A549 (cell line): ENCODE data around the gene DRAM2. TPM values are rescaled to one million over a fixed set of nuclear protein-coding genes. Genes with fewer than 3 reads are reported as not detected.

Experiments used
- ATAC-seq, 2 experiments: fragments of 200-7000 bp in 1 of 2; fragments of >200 bp in 1 of 2; cut with Nextera tagmentation in 1 of 2; cut with Tn5 transposase in 1 of 2; 3 replicates each; pipeline versions ENCODE4 v1.8.0 to v1.9.1; 2018 to 2020; ENCODE audit warnings: mild to moderate bottlenecking in 1 of 2, moderate library complexity in 1 of 2
- CTCF ChIA-PET: fragments of 300-600 bp; sonication (Branson Sonifier 250); formaldehyde crosslinking; extraction: SDS; loops from one replicate; lab custom pipeline; 2021; ENCODE audit warnings: antibody characterized with exemption, inconsistent platforms; lab: Yijun Ruan, JAX
- POLR2A ChIA-PET: fragments of 350-600 bp; formaldehyde crosslinking; extraction: SDS; loops from one replicate; lab custom pipeline; 2021; ENCODE audit warnings: antibody characterized with exemption, inconsistent platforms; lab: Yijun Ruan, JAX
- DNase-seq, 2 experiments: peaks; one replicate each; pipeline versions ENCODE4 v3.0.0 to v3.0.0-alpha.2; 2011 to 2016; ENCODE audit warnings: low read depth in 1 of 2, low spot score in 1 of 2
- FAIRE-seq: peaks from 2 replicates; lab custom pipeline; 2011; peaks lifted over from hg19 to GRCh38; lab: Jason Lieb, UNC
- H3K27ac ChIP-seq, 2 experiments: fragments of >200 bp; sonication (Bioruptor Twin); formaldehyde crosslinking; 3 replicates each; pipeline ENCODE4 v1.5.1; 2016 to 2017
- H3K4me1 ChIP-seq: fragments of >200 bp; sonication (Bioruptor Twin); formaldehyde crosslinking; 3 replicates; pipeline ENCODE4 v1.6.1; 2016
- H3K4me2 ChIP-seq: fragments of >200 bp; sonication (Bioruptor Twin); formaldehyde crosslinking; 3 replicates; pipeline ENCODE4 v1.6.1; 2016
- H3K4me3 ChIP-seq: fragments of >200 bp; sonication (Bioruptor Twin); formaldehyde crosslinking; 3 replicates; pipeline ENCODE4 v1.5.1; 2016
- H3K9me3 ChIP-seq: fragments of >200 bp; sonication (Bioruptor Twin); formaldehyde crosslinking; 3 replicates; pipeline ENCODE4 v1.6.1; 2016
- BHLHE40 ChIP-seq: IDR thresholded peaks from 2 replicates; pipeline ENCODE4 v1.6.1; 2012; ENCODE audit warnings: low read depth, low read length, inconsistent platforms
- CEBPB ChIP-seq, 2 experiments: fragments of >200 bp in 1 of 2; sonication (Bioruptor Twin) in 1 of 2; formaldehyde crosslinking in 1 of 2; IDR thresholded peaks; 2 replicates each; pipeline ENCODE4 v1.6.1; 2012 to 2016
- CHD2 ChIP-seq: fragments of 150-350 bp; IDR thresholded peaks from 2 replicates; pipeline ENCODE4 v1.6.1; 2014; ENCODE audit warnings: low read length; ENCODE audit not compliant: partially characterized antibody
- CHD4 ChIP-seq: fragments of 200-600 bp; sonication (generic); IDR thresholded peaks from 2 replicates; pipeline ENCODE4 v1.6.1; 2016; ENCODE audit warnings: antibody characterized with exemption, mild to moderate bottlenecking, borderline replicate concordance
- CTCF ChIP-seq: fragments of >200 bp; sonication (Bioruptor Twin); formaldehyde crosslinking; IDR thresholded peaks from 3 replicates; pipeline ENCODE4 v1.5.1; 2016
- E2F6 ChIP-seq: IDR thresholded peaks from 2 replicates; pipeline ENCODE4 v1.6.1; 2012; ENCODE audit warnings: low read depth, borderline replicate concordance
- EHF ChIP-seq: fragments of 250-450 bp; sonication (Bioruptor Pico); IDR thresholded peaks from 2 replicates; pipeline ENCODE4 v1.5.0; 2020; ENCODE audit warnings: mild to moderate bottlenecking
- FOSB ChIP-seq: fragments of 250-450 bp; sonication (Bioruptor Pico); IDR thresholded peaks from 2 replicates; pipeline ENCODE4 v1.5.0; 2020; ENCODE audit warnings: mild to moderate bottlenecking, moderate library complexity
- FOXS1 ChIP-seq: fragments of 250-450 bp; sonication (Bioruptor Pico); IDR thresholded peaks from 2 replicates; pipeline ENCODE4 v1.5.0; 2020; ENCODE audit warnings: mild to moderate bottlenecking, moderate library complexity
- HES2 ChIP-seq: fragments of >200 bp; sonication (Bioruptor Twin); formaldehyde crosslinking; IDR thresholded peaks from 2 replicates; pipeline ENCODE4 v1.6.1; 2016
- HOXB13 ChIP-seq: fragments of 250-450 bp; sonication (Bioruptor Pico); IDR thresholded peaks from 2 replicates; pipeline ENCODE4 v1.5.0; 2020; ENCODE audit warnings: low read depth, mild to moderate bottlenecking, moderate library complexity
- HOXB5 ChIP-seq: fragments of 250-450 bp; sonication (Bioruptor Pico); IDR thresholded peaks from 2 replicates; pipeline ENCODE4 v1.5.0; 2020; ENCODE audit warnings: mild to moderate bottlenecking, moderate library complexity
- JUNB ChIP-seq: fragments of >200 bp; sonication (Bioruptor Twin); formaldehyde crosslinking; IDR thresholded peaks from 2 replicates; pipeline ENCODE4 v1.6.1; 2016
- KDM1A ChIP-seq: fragments of 200-600 bp; sonication (generic); IDR thresholded peaks from 2 replicates; pipeline ENCODE4 v1.6.1; 2016; ENCODE audit warnings: low read depth, mild to moderate bottlenecking
- MAFK ChIP-seq: fragments of 450-650 bp; IDR thresholded peaks from 2 replicates; pipeline ENCODE4 v1.6.1; 2014; ENCODE audit not compliant: partially characterized antibody
- MAZ ChIP-seq: fragments of 150-350 bp; IDR thresholded peaks from 2 replicates; pipeline ENCODE4 v1.6.1; 2014; ENCODE audit warnings: antibody characterized with exemption, low read depth, low read length, borderline replicate concordance
- POLR2A ChIP-seq: IDR thresholded peaks from 2 replicates; pipeline ENCODE4 v1.6.1; 2012; ENCODE audit warnings: mild to moderate bottlenecking, low read length
- POLR2AphosphoS2 ChIP-seq: conservative IDR thresholded peaks from 2 replicates; pipeline ENCODE4 v1.6.1; 2012; ENCODE audit warnings: low read length, improper control_type of control experiment, inconsistent platforms
- RCOR1 ChIP-seq: fragments of 150-350 bp; IDR thresholded peaks from 2 replicates; pipeline ENCODE4 v1.6.1; 2014; ENCODE audit warnings: antibody characterized with exemption, low read length, low read depth
- TP53 ChIP-seq: fragments of 250-450 bp; sonication (Bioruptor Pico); IDR thresholded peaks from 2 replicates; pipeline ENCODE4 v1.5.0; 2021; ENCODE audit warnings: mild to moderate bottlenecking, moderate library complexity
- ZNF302 ChIP-seq: fragments of 250-450 bp; sonication (Bioruptor Pico); IDR thresholded peaks from 2 replicates; pipeline ENCODE4 v1.9.0; 2021; ENCODE audit warnings: inconsistent platforms, mild to moderate bottlenecking, moderate library complexity
- WGBS: methylation state at CpG from one replicate; pipeline ENCODE4 v1.1.6; 2017; ENCODE audit errors: missing lambda C conversion rate; 5-methylcytosine and 5-hydroxymethylcytosine counted together
- polyA plus RNA-seq, 4 experiments: library from polyadenylated mRNA; depleted of rRNA in 3 of 4; stranded (reverse); fragments of >200 nt; fragmentation: RNase III in 1 of 4; extraction: RNeasy Plus Mini Kit Qiagen cat#74134 plus additional on column Dnase treatment in 1 of 4; gene quantifications; 2 replicates in 3 of 4; 3 replicates in 1 of 4; pipeline ENCODE4 v1.2.3, GENCODE V29; 2011 to 2017
- TF ChIP-seq, protein P1 (sequence below): fragments of 250-450 bp; sonication (Bioruptor Pico); IDR thresholded peaks from 2 replicates; pipeline ENCODE4 v1.5.0; 2021; ENCODE audit warnings: mild to moderate bottlenecking, moderate library complexity, borderline replicate concordance
- TF ChIP-seq, protein P2 (sequence below): IDR thresholded peaks from 2 replicates; pipeline ENCODE4 v1.6.1; 2012

The DRAM2 gene
- polyA plus RNA-seq, 2 of the 4 experiments (the other 2 are of a cell fraction), result 17.9 to 69.5 TPM

DNA sequence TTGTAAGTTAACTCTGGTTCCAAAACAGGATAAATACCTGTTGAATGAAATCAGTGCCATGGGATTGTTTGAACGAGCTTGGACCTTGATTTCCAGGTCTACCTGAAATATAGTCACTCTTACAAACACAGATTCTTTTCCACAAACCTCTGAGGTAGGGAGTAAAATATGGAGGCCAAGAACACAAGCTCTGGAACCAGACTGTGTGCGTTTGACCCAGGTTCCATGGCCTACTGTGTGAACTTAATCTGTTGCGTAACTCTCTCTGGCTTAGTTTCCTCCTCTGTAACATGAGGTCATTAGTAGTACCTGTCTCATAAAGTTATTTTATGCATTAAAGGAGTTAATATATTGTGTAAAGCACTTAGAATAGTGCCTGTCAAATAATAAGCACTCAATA, 35.5 kb upstream of the DRAM2 start:
- H3K4me1 ChIP-seq, result no peaks in the 10 kb centered on the region
- FAIRE-seq (no peak), DNase-seq (no peak)
- H3K27ac ChIP-seq, result no peak overlapping the region
- H3K4me2 ChIP-seq, result no peak overlapping the region
- CTCF ChIA-PET, result no interaction called here
- TF ChIP-seq POLR2AphosphoS2 (no peak), JUNB (no peak), FOXS1 (CRISPR knock-in tag) (no peak), CEBPB (IDR thresholded peaks at IDR 0.05) (0 out of 4 replicates have a peak, but pooled peaks of 1 of the 2 experiments have one; percentile 15), BHLHE40 (no peak), KDM1A (no peak)
- TF ChIP-seq, all 56 proteins: peak for 1
- POLR2A ChIA-PET, result no interaction called here
- ATAC-seq, result no peak
- Histone ChIP-seq H3K9me3 (no peaks in the 10 kb centered on the region), H3K4me3 (no peak overlapping the region)
- 94% methylated on average over 3 of the region's 3 CpGs for WGBS

GRCh38 chr1:111174070-111174469, 34.2 kb upstream of the DRAM2 start:
- Histone ChIP-seq H3K27ac (no peak overlapping the region), H3K9me3 (no peaks in the 10 kb centered on the region), H3K4me2 (no peak overlapping the region), H3K4me1 (no peaks in the 10 kb centered on the region), H3K4me3 (no peak overlapping the region)
- DNase-seq (no peak), FAIRE-seq (no peak), ATAC-seq (no peak)
- POLR2A ChIA-PET, result no interaction called here
- CTCF ChIA-PET, result no interaction called here
- TF ChIP-seq E2F6 (no peak), POLR2A (no peak), CTCF (no peak), HOXB13 (CRISPR knock-in tag) (no peak), MAZ (no peak), MAFK (no peak), ZNF302 (no peak), FOSB (CRISPR knock-in tag) (no peak), HOXB5 (CRISPR knock-in tag) (no peak), TP53 (CRISPR knock-in tag) (no peak), POLR2AphosphoS2 (no peak), CEBPB (IDR thresholded peaks at IDR 0.05) (no peak), EHF (CRISPR knock-in tag) (no peak), CHD4 (no peak), RCOR1 (no peak), CHD2 (no peak)
- TF ChIP-seq, protein P1, sequence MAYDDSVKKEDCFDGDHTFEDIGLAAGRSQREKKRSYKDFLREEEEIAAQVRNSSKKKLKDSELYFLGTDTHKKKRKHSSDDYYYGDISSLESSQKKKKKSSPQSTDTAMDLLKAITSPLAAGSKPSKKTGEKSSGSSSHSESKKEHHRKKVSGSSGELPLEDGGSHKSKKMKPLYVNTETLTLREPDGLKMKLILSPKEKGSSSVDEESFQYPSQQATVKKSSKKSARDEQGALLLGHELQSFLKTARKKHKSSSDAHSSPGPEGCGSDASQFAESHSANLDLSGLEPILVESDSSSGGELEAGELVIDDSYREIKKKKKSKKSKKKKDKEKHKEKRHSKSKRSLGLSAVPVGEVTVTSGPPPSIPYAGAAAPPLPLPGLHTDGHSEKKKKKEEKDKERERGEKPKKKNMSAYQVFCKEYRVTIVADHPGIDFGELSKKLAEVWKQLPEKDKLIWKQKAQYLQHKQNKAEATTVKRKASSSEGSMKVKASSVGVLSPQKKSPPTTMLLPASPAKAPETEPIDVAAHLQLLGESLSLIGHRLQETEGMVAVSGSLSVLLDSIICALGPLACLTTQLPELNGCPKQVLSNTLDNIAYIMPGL, result no peak
- TF ChIP-seq, protein P2, sequence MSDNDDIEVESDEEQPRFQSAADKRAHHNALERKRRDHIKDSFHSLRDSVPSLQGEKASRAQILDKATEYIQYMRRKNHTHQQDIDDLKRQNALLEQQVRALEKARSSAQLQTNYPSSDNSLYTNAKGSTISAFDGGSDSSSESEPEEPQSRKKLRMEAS, result no peak

GRCh38 chr1:111172463-111172862, 32.6 kb upstream of the DRAM2 start:
- Histone ChIP-seq H3K4me3 (no peak overlapping the region), H3K27ac (no peak overlapping the region), H3K4me1 (no peaks in the 10 kb centered on the region), H3K9me3 (no peaks in the 10 kb centered on the region), H3K4me2 (no peak overlapping the region)
- CTCF ChIA-PET, result no interaction called here
- TF ChIP-seq, protein P2, result no peak
- no peak for TF ChIP-seq HES2
- ATAC-seq (no peak), FAIRE-seq (no peak), DNase-seq (no peak)
- POLR2A ChIA-PET, result no interaction called here
